SU-DHL-6 (cell line): ENCODE results near the gene STT3B.

ENCODE experiments used
- H2AFZ ChIP-seq: fragments of 200-600 bp; sonication (generic); 2 replicates; pipeline ENCODE4 v1.6.1; 2014; ENCODE audit warnings: low read depth, mild to moderate bottlenecking, moderate library complexity, mixed read lengths, antibody characterized with exemption, low read length; ENCODE audit not compliant: severe bottlenecking
- H3F3A ChIP-seq: fragments of 200-600 bp; shearing (Covaris generic); 2 replicates; pipeline ENCODE4 v1.6.0; 2016; ENCODE audit warnings: antibody characterized with exemption, mild to moderate bottlenecking; ENCODE audit not compliant: insufficient read depth
- H3K27ac ChIP-seq: fragments of 200-600 bp; sonication (generic); 2 replicates; pipeline ENCODE4 v1.5.1; 2016; ENCODE audit warnings: low read depth, mild to moderate bottlenecking, low read length, moderate library complexity, mixed read lengths
- H3K27me3 ChIP-seq: fragments of 200-600 bp; sonication (generic), shearing (Covaris generic); 2 replicates; pipeline ENCODE4 v1.6.0; 2014; ENCODE audit warnings: mild to moderate bottlenecking, low read length
- H3K36me3 ChIP-seq: fragments of 200-600 bp; sonication (generic); 2 replicates; pipeline ENCODE4 v1.6.1; 2014; ENCODE audit warnings: mild to moderate bottlenecking, low read length, mixed read lengths
- H3K4me2 ChIP-seq: fragments of 300-600, 200-600 bp; shearing (Covaris generic), sonication (generic); 2 replicates; pipeline ENCODE4 v1.6.0; 2014; ENCODE audit warnings: low read length, low read depth, mild to moderate bottlenecking; ENCODE audit not compliant: poor library complexity, severe bottlenecking
- H3K4me3 ChIP-seq: fragments of 200-600 bp; sonication (generic); 2 replicates; pipeline ENCODE4 v1.5.1; 2014; ENCODE audit warnings: antibody characterized with exemption, low read length, mild to moderate bottlenecking, mixed read lengths; ENCODE audit not compliant: insufficient read depth, poor library complexity, severe bottlenecking
- H3K79me2 ChIP-seq: fragments of 200-600 bp; sonication (generic); 2 replicates; pipeline ENCODE4 v1.6.1; 2014; ENCODE audit warnings: mild to moderate bottlenecking, low read length, moderate library complexity; ENCODE audit not compliant: insufficient read depth
- H3K9ac ChIP-seq: fragments of 200-600 bp; sonication (generic); 2 replicates; pipeline ENCODE4 v1.7.0; 2014; ENCODE audit warnings: mild to moderate bottlenecking, low read length
- H3K9me2 ChIP-seq: fragments of 200-600 bp; sonication (generic); replicated peaks from 2 replicates; pipeline ENCODE4 v1.6.1; 2014; ENCODE audit warnings: low read length; ENCODE audit not compliant: insufficient read depth
- H3K9me3 ChIP-seq: fragments of 200-600 bp; sonication (generic); 2 replicates; pipeline ENCODE4 v1.6.1; 2014; ENCODE audit warnings: low read length, mixed read lengths; ENCODE audit not compliant: insufficient read depth
- H4K20me1 ChIP-seq: fragments of 200-600 bp; sonication (generic); 2 replicates; pipeline ENCODE4 v1.6.1; 2014; ENCODE audit warnings: low read depth, mild to moderate bottlenecking, antibody characterized with exemption, low read length, moderate library complexity, mixed read lengths
- CTCF ChIP-seq: fragments of 200-600 bp; sonication (generic); IDR thresholded peaks from one replicate; pipeline ENCODE4 v1.5.1; 2017; ENCODE audit warnings: antibody characterized with exemption, mild to moderate bottlenecking, low read length, moderate library complexity; ENCODE audit not compliant: insufficient read depth, poor library complexity, severe bottlenecking
- EZH2phosphoT487 ChIP-seq: fragments of 200-600 bp; sonication (generic), shearing (Covaris generic); conservative IDR thresholded peaks from 2 replicates; pipeline ENCODE4 v1.6.1; 2018; ENCODE audit warnings: mild to moderate bottlenecking, antibody characterized with exemption, low read length, moderate library complexity, mixed read lengths

The STT3B gene

GRCh38 chr3:31639828-31640227 is 107.1 kb downstream of the STT3B start:
- H3K36me3 ChIP-seq, result peaks cover 14% of the 10 kb centered on the region
- TF ChIP-seq CTCF (no peak), EZH2phosphoT487 (no peak)
- H3K79me2 ChIP-seq, result no peaks in the 10 kb centered on the region
- H3K9me2 ChIP-seq, result no peaks in the 10 kb centered on the region
- no peak overlapping the region for H3K9ac ChIP-seq
- H3K4me3 ChIP-seq, result no peak overlapping the region
- peaks cover 19% of the 10 kb centered on the region for H3F3A ChIP-seq
- H3K4me2 ChIP-seq, result no peak overlapping the region
- H4K20me1 ChIP-seq, result no peaks in the 10 kb centered on the region
- no peak overlapping the region for H3K27ac ChIP-seq
- H3K27me3 ChIP-seq, result no peaks in the 10 kb centered on the region
- H2AFZ ChIP-seq, result no peak overlapping the region
- H3K9me3 ChIP-seq, result no peaks in the 10 kb centered on the region

- no peak overlapping the region for H3K4me3 ChIP-seq
- H3K79me2 ChIP-seq, result no peaks in the 10 kb centered on the region
- no peak overlapping the region for H3K9ac ChIP-seq
- no peak overlapping the region for H3K27ac ChIP-seq
- H3K4me2 ChIP-seq, result no peak overlapping the region
- no peaks in the 10 kb centered on the region for H4K20me1 ChIP-seq
- H3K36me3 ChIP-seq, result peaks cover 15% of the 10 kb centered on the region
- H2AFZ ChIP-seq, result no peak overlapping the region
- H3K27me3 ChIP-seq, result no peaks in the 10 kb centered on the region
- no peaks in the 10 kb centered on the region for H3K9me2 ChIP-seq
- H3F3A ChIP-seq, result peaks cover 34% of the 10 kb centered on the region
- no peaks in the 10 kb centered on the region for H3K9me3 ChIP-seq
- TF ChIP-seq CTCF, result no peak
- no peak for TF ChIP-seq EZH2phosphoT487
These were observed 112.5 kb downstream of the STT3B start for GRCh38 chr3:31645256-31645655.

- Histone ChIP-seq H3K27ac (no peak overlapping the region), H3K9me2 (no peaks in the 10 kb centered on the region), H3K4me2 (no peak overlapping the region), H3F3A (peaks cover 22% of the 10 kb centered on the region), H3K9me3 (no peaks in the 10 kb centered on the region), H3K4me3 (no peak overlapping the region), H3K36me3 (peaks cover 26% of the 10 kb centered on the region), H3K9ac (no peak overlapping the region), H3K79me2 (no peaks in the 10 kb centered on the region), H4K20me1 (no peaks in the 10 kb centered on the region), H3K27me3 (no peaks in the 10 kb centered on the region), H2AFZ (no peak overlapping the region)
- no peak for TF ChIP-seq CTCF
- no peak for TF ChIP-seq EZH2phosphoT487
These were observed 115.7 kb downstream of the STT3B start for GRCh38 chr3:31648286-31648968.
